ENCODE measurements around the gene BABAM2.

Gene BABAM2

GRCh38 chr2:28361991-28362710 lies 471.6 kb downstream of the BABAM2 start:
- H3K4me3 ChIP-seq (ENCODE audit: low read depth, low read length), result no peak overlapping the region
- no peaks in the 10 kb centered on the region for H3K36me3 ChIP-seq (ENCODE audit: control insufficient read depth, insufficient read depth, low read length)
- H3K27me3 ChIP-seq (ENCODE audit: control insufficient read depth, insufficient read depth, low read length), result no peaks in the 10 kb centered on the region
- peaks cover 28% of the 10 kb centered on the region for H3K4me1 ChIP-seq (ENCODE audit: control insufficient read depth, insufficient read depth, low read length)
- no peak overlapping the region for H3K27ac ChIP-seq (ENCODE audit: low read depth, low read length)
- H3K9ac ChIP-seq (ENCODE audit: low read length), result no peak overlapping the region
- H3K9me3 ChIP-seq (ENCODE audit: control insufficient read depth, insufficient read depth, low read depth, low read length), result no peaks in the 10 kb centered on the region

GRCh38 chr2:28362991-28363521 lies 472.5 kb downstream of the BABAM2 start:
- H3K9me3 ChIP-seq (ENCODE audit: control insufficient read depth, insufficient read depth, low read depth, low read length), result no peaks in the 10 kb centered on the region
- no peak overlapping the region for H3K9ac ChIP-seq (ENCODE audit: low read length)
- no peaks in the 10 kb centered on the region for H3K36me3 ChIP-seq (ENCODE audit: control insufficient read depth, insufficient read depth, low read length)
- H3K27me3 ChIP-seq (ENCODE audit: control insufficient read depth, insufficient read depth, low read length), result no peaks in the 10 kb centered on the region
- no peak overlapping the region for H3K4me3 ChIP-seq (ENCODE audit: low read depth, low read length)
- H3K27ac ChIP-seq (ENCODE audit: low read depth, low read length), result no peak overlapping the region
- H3K4me1 ChIP-seq (ENCODE audit: control insufficient read depth, insufficient read depth, low read length), result peaks cover 31% of the 10 kb centered on the region

GRCh38 chr2:28363686-28364280 lies 473.3 kb downstream of the BABAM2 start:
- Histone ChIP-seq H3K4me1 (ENCODE audit: control insufficient read depth, insufficient read depth, low read length) (peaks cover 31% of the 10 kb centered on the region), H3K4me3 (ENCODE audit: low read depth, low read length) (no peak overlapping the region), H3K27ac (ENCODE audit: low read depth, low read length) (no peak overlapping the region), H3K27me3 (ENCODE audit: control insufficient read depth, insufficient read depth, low read length) (no peaks in the 10 kb centered on the region), H3K36me3 (ENCODE audit: control insufficient read depth, insufficient read depth, low read length) (no peaks in the 10 kb centered on the region), H3K9ac (ENCODE audit: low read length) (no peak overlapping the region), H3K9me3 (ENCODE audit: control insufficient read depth, insufficient read depth, low read depth, low read length) (no peaks in the 10 kb centered on the region)

GRCh38 chr2:28364610-28365009 lies 474.1 kb downstream of the BABAM2 start:
- H3K9me3 ChIP-seq (ENCODE audit: control insufficient read depth, insufficient read depth, low read depth, low read length), result no peaks in the 10 kb centered on the region
- H3K27ac ChIP-seq (ENCODE audit: low read depth, low read length), result no peak overlapping the region
- no peak overlapping the region for H3K4me3 ChIP-seq (ENCODE audit: low read depth, low read length)
- no peaks in the 10 kb centered on the region for H3K27me3 ChIP-seq (ENCODE audit: control insufficient read depth, insufficient read depth, low read length)
- no peaks in the 10 kb centered on the region for H3K36me3 ChIP-seq (ENCODE audit: control insufficient read depth, insufficient read depth, low read length)
- no peak overlapping the region for H3K9ac ChIP-seq (ENCODE audit: low read length)
- peaks cover 29% of the 10 kb centered on the region for H3K4me1 ChIP-seq (ENCODE audit: control insufficient read depth, insufficient read depth, low read length)

GRCh38 chr2:28365158-28365557 lies 474.6 kb downstream of the BABAM2 start:
- Histone ChIP-seq H3K9me3 (ENCODE audit: control insufficient read depth, insufficient read depth, low read depth, low read length) (no peaks in the 10 kb centered on the region), H3K36me3 (ENCODE audit: control insufficient read depth, insufficient read depth, low read length) (no peaks in the 10 kb centered on the region), H3K4me1 (ENCODE audit: control insufficient read depth, insufficient read depth, low read length) (peaks cover 28% of the 10 kb centered on the region), H3K27ac (ENCODE audit: low read depth, low read length) (no peak overlapping the region), H3K9ac (ENCODE audit: low read length) (no peak overlapping the region), H3K27me3 (ENCODE audit: control insufficient read depth, insufficient read depth, low read length) (no peaks in the 10 kb centered on the region), H3K4me3 (ENCODE audit: low read depth, low read length) (no peak overlapping the region)

GRCh38 chr2:28366149-28366495 lies 475.6 kb downstream of the BABAM2 start:
- Histone ChIP-seq H3K4me1 (ENCODE audit: control insufficient read depth, insufficient read depth, low read length) (peaks cover 28% of the 10 kb centered on the region), H3K4me3 (ENCODE audit: low read depth, low read length) (no peak overlapping the region), H3K36me3 (ENCODE audit: control insufficient read depth, insufficient read depth, low read length) (no peaks in the 10 kb centered on the region), H3K27me3 (ENCODE audit: control insufficient read depth, insufficient read depth, low read length) (no peaks in the 10 kb centered on the region), H3K27ac (ENCODE audit: low read depth, low read length) (no peak overlapping the region), H3K9me3 (ENCODE audit: control insufficient read depth, insufficient read depth, low read depth, low read length) (no peaks in the 10 kb centered on the region), H3K9ac (ENCODE audit: low read length) (no peak overlapping the region)

- Histone ChIP-seq H3K4me3 (ENCODE audit: low read depth, low read length) (no peak overlapping the region), H3K27ac (ENCODE audit: low read depth, low read length) (no peak overlapping the region), H3K36me3 (ENCODE audit: control insufficient read depth, insufficient read depth, low read length) (no peaks in the 10 kb centered on the region), H3K9me3 (ENCODE audit: control insufficient read depth, insufficient read depth, low read depth, low read length) (no peaks in the 10 kb centered on the region), H3K27me3 (ENCODE audit: control insufficient read depth, insufficient read depth, low read length) (no peaks in the 10 kb centered on the region), H3K4me1 (ENCODE audit: control insufficient read depth, insufficient read depth, low read length) (peaks cover 28% of the 10 kb centered on the region), H3K9ac (ENCODE audit: low read length) (no peak overlapping the region)
Measured at GRCh38 chr2:28366496-28367282, 476.2 kb downstream of the BABAM2 start.

GRCh38 chr2:28367667-28368356 lies 477.3 kb downstream of the BABAM2 start:
- Histone ChIP-seq H3K9ac (ENCODE audit: low read length) (no peak overlapping the region), H3K27ac (ENCODE audit: low read depth, low read length) (no peak overlapping the region), H3K4me1 (ENCODE audit: control insufficient read depth, insufficient read depth, low read length) (peaks cover 21% of the 10 kb centered on the region), H3K36me3 (ENCODE audit: control insufficient read depth, insufficient read depth, low read length) (no peaks in the 10 kb centered on the region), H3K9me3 (ENCODE audit: control insufficient read depth, insufficient read depth, low read depth, low read length) (no peaks in the 10 kb centered on the region), H3K27me3 (ENCODE audit: control insufficient read depth, insufficient read depth, low read length) (no peaks in the 10 kb centered on the region), H3K4me3 (ENCODE audit: low read depth, low read length) (no peak overlapping the region)

GRCh38 chr2:28368357-28368798 lies 477.8 kb downstream of the BABAM2 start:
- Histone ChIP-seq H3K4me1 (ENCODE audit: control insufficient read depth, insufficient read depth, low read length) (peaks cover 15% of the 10 kb centered on the region; the same call in 1 of the 2 replicates), H3K36me3 (ENCODE audit: control insufficient read depth, insufficient read depth, low read length) (no peaks in the 10 kb centered on the region), H3K27ac (ENCODE audit: low read depth, low read length) (no peak overlapping the region), H3K9ac (ENCODE audit: low read length) (no peak overlapping the region), H3K4me3 (ENCODE audit: low read depth, low read length) (no peak overlapping the region), H3K9me3 (ENCODE audit: control insufficient read depth, insufficient read depth, low read depth, low read length) (no peaks in the 10 kb centered on the region), H3K27me3 (ENCODE audit: control insufficient read depth, insufficient read depth, low read length) (no peaks in the 10 kb centered on the region)

GRCh38 chr2:28369358-28369757 lies 478.8 kb downstream of the BABAM2 start:
- Histone ChIP-seq H3K4me1 (ENCODE audit: control insufficient read depth, insufficient read depth, low read length) (peaks cover 11% of the 10 kb centered on the region; the same call in 1 of the 2 replicates), H3K36me3 (ENCODE audit: control insufficient read depth, insufficient read depth, low read length) (no peaks in the 10 kb centered on the region), H3K27ac (ENCODE audit: low read depth, low read length) (no peak overlapping the region), H3K4me3 (ENCODE audit: low read depth, low read length) (no peak overlapping the region), H3K9me3 (ENCODE audit: control insufficient read depth, insufficient read depth, low read depth, low read length) (no peaks in the 10 kb centered on the region), H3K9ac (ENCODE audit: low read length) (no peak overlapping the region), H3K27me3 (ENCODE audit: control insufficient read depth, insufficient read depth, low read length) (peaks cover 3% of the 10 kb centered on the region)

Measured in HUES6 (cell line).